ENCODE results near the gene FAM3B.

DNA sequence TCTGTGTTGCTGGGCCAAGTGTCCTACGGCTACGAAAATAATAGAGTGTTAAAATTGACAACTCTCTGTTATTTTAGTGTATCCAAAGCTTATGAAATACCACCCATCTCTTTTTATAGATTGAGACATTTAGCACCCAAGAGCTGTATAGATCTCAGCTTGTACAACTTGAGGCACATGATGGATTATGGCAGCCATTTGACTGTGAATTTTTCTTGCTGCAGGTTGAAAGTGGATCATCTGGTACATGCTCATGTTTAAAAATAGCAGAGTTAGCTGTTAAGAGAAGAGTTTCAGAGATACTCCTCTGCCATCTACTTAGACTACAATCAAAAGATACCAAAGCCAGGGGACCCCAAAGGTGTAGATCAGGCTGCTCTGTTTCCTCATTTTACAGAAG, 49.3 kb upstream of the FAM3B start:
- TF ChIP-seq ZNF212 (CRISPR knock-in tag; IDR thresholded peaks at IDR 0.05) (no peak), ZC3H11A (IDR thresholded peaks at IDR 0.05; ENCODE audit: low read depth, low read length) (no peak), HCFC1 (IDR thresholded peaks at IDR 0.05; ENCODE audit: low read depth, low read length) (no peak), ZNF444 (CRISPR knock-in tag; IDR thresholded peaks at IDR 0.05) (no peak), ZNF224 (CRISPR knock-in tag; IDR thresholded peaks at IDR 0.05) (no peak), TAF1 (IDR thresholded peaks at IDR 0.05; ENCODE audit: control insufficient read depth, extremely low read depth, insufficient read depth, low read length, severe bottlenecking) (no peak), ZNF133 (CRISPR knock-in tag; IDR thresholded peaks at IDR 0.05) (no peak)
